GM13976 (cell line): Measurements from ENCODE around the gene TRANK1.

ENCODE experiments used
- DNase-seq: peaks from one replicate; pipeline ENCODE4 v3.0.0; 2012; ENCODE audit warnings: low spot score
- CTCF ChIP-seq: IDR thresholded peaks from 2 replicates; pipeline ENCODE4 v1.5.1; 2012; ENCODE audit warnings: borderline replicate concordance, mild to moderate bottlenecking; ENCODE audit not compliant: insufficient read depth; ENCODE audit errors: extremely low read depth, missing control alignments, control extremely low read depth
- in situ Hi-C: fragments of 300-500 bp; cut with MboI; formaldehyde crosslinking; loops from one replicate; pipeline ENCODE4 v1.12.0; 2022; ENCODE audit warnings: low sequenced_read_pairs, mixed read lengths, inconsistent platforms; ENCODE audit not compliant: unreplicated experiment

TRANK1 gene

GRCh38 chr3:36945333-36945980 lies 603 bp upstream of the TRANK1 start:
- no peak for DNase-seq
- in situ Hi-C loops, result no loop called here
- no peak for TF ChIP-seq CTCF

GRCh38 chr3:36944012-36944640 lies 728 bp downstream of the TRANK1 start:
- peak; percentile 78 for DNase-seq
- in situ Hi-C loops, result no loop called here
- TF ChIP-seq CTCF, result no peak

- in situ Hi-C loops, result no loop called here
- TF ChIP-seq CTCF, result no peak
- DNase-seq, result no peak
Observed at GRCh38 chr3:36943601-36944000, 1.3 kb downstream of the TRANK1 start.

- in situ Hi-C loops, result no loop called here
- no peak for DNase-seq
- TF ChIP-seq CTCF, result no peak
Observed at GRCh38 chr3:36942638-36943248, 2.1 kb downstream of the TRANK1 start.

GRCh38 chr3:36941658-36942057 lies 3.2 kb downstream of the TRANK1 start:
- no peak for TF ChIP-seq CTCF
- in situ Hi-C loops, result no loop called here
- DNase-seq, result no peak

GRCh38 chr3:36941162-36941561 lies 3.7 kb downstream of the TRANK1 start:
- no peak for DNase-seq
- no peak for TF ChIP-seq CTCF
- in situ Hi-C loops, result no loop called here
